WTC11 (cell line): ENCODE results near the gene MAGI3. TPM values are rescaled to one million over a fixed set of nuclear protein-coding genes. Genes with fewer than 3 reads are reported as not detected.
"Not testable (repeated sequence)": the region's sequence is repeated elsewhere in the genome, so short reads cannot be mapped to it uniquely, and the experiment has no call there.

Source experiments
- ATAC-seq: fragments of 200-7000 bp; cut with Tn5 transposase; 2 replicates; pipeline ENCODE4 v1.10.0; 2021; ENCODE audit warnings: mild to moderate bottlenecking, moderate library complexity
- CTCF ChIA-PET: fragments of 300-600 bp; sonication (Branson Sonifier 250); formaldehyde crosslinking; loops from one replicate; lab custom pipeline; 2021; ENCODE audit warnings: antibody characterized with exemption; lab: Charles Lee
- POLR2A ChIA-PET: fragments of 350-600 bp; sonication (Branson Sonifier 250); formaldehyde crosslinking; loops from one replicate; lab custom pipeline; 2021; ENCODE audit warnings: antibody characterized with exemption; lab: Charles Lee
- DNase-seq: peaks from one replicate; pipeline ENCODE4 v3.0.0; 2021; ENCODE audit warnings: low spot score
- H3K27ac Mint-ChIP-seq: 2 replicates; pipeline ENCODE4 v1.8.0; 2021; ENCODE audit warnings: mixed read lengths
- H3K27me3 Mint-ChIP-seq: 2 replicates; pipeline ENCODE4 v1.8.0; 2021; ENCODE audit warnings: low read depth, mild to moderate bottlenecking, moderate library complexity, mixed read lengths
- H3K36me3 Mint-ChIP-seq: 2 replicates; pipeline ENCODE4 v1.8.0; 2021; ENCODE audit warnings: mixed read lengths
- H3K4me1 Mint-ChIP-seq: 2 replicates; pipeline ENCODE4 v1.8.0; 2022; ENCODE audit warnings: mixed read lengths
- H3K4me3 Mint-ChIP-seq: 2 replicates; pipeline ENCODE4 v1.8.0; 2021; ENCODE audit warnings: mild to moderate bottlenecking, moderate library complexity, mixed read lengths
- H3K9me3 Mint-ChIP-seq: 2 replicates; pipeline ENCODE4 v1.8.0; 2021; ENCODE audit warnings: mixed read lengths
- AFF4 ChIP-seq: sonication (generic); formaldehyde crosslinking; IDR thresholded peaks from 2 replicates; pipeline ENCODE4 v1.8.1; 2023; ENCODE audit warnings: mild to moderate bottlenecking, missing genetic modification reagents, borderline replicate concordance
- ATF3 ChIP-seq: sonication (generic); formaldehyde crosslinking; conservative IDR thresholded peaks from 2 replicates; pipeline ENCODE4 v1.8.1; 2022; ENCODE audit warnings: mild to moderate bottlenecking, missing genetic modification reagents
- ATF6 ChIP-seq: sonication (generic); formaldehyde crosslinking; IDR thresholded peaks from 2 replicates; pipeline ENCODE4 v1.8.1; 2023; ENCODE audit warnings: mild to moderate bottlenecking, missing genetic modification reagents
- CBFB ChIP-seq: sonication (generic); formaldehyde crosslinking; IDR thresholded peaks from 2 replicates; pipeline ENCODE4 v1.8.1; 2022; ENCODE audit warnings: mild to moderate bottlenecking, low read depth, missing genetic modification reagents
- CREB1 ChIP-seq: sonication (generic); formaldehyde crosslinking; IDR thresholded peaks from 2 replicates; pipeline ENCODE4 v1.8.0; 2023; ENCODE audit warnings: mild to moderate bottlenecking, missing genetic modification reagents
- CREM ChIP-seq: sonication (generic); formaldehyde crosslinking; IDR thresholded peaks from 2 replicates; pipeline ENCODE4 v1.8.1; 2022; ENCODE audit warnings: mild to moderate bottlenecking, missing genetic modification reagents, moderate library complexity
- E2F1 ChIP-seq: sonication (generic); formaldehyde crosslinking; IDR thresholded peaks from 2 replicates; pipeline ENCODE4 v1.8.0; 2022; ENCODE audit warnings: mild to moderate bottlenecking, missing genetic modification reagents
- KAT7 ChIP-seq: sonication (generic); formaldehyde crosslinking; IDR thresholded peaks from 2 replicates; pipeline ENCODE4 v1.8.1; 2023; ENCODE audit warnings: missing genetic modification reagents, mild to moderate bottlenecking, borderline replicate concordance
- ZBTB43 ChIP-seq: sonication (generic); formaldehyde crosslinking; IDR thresholded peaks from 2 replicates; pipeline ENCODE4 v1.8.1; 2023; ENCODE audit warnings: mild to moderate bottlenecking, missing genetic modification reagents
- ZNF281 ChIP-seq: sonication (generic); formaldehyde crosslinking; IDR thresholded peaks from 2 replicates; pipeline ENCODE4 v1.8.0; 2023; ENCODE audit warnings: mild to moderate bottlenecking, missing genetic modification reagents
- ZNF396 ChIP-seq: fragments of 250-450 bp; sonication (Bioruptor Pico); IDR thresholded peaks from 2 replicates; pipeline ENCODE4 v1.8.0; 2021; ENCODE audit warnings: mild to moderate bottlenecking, moderate library complexity, borderline replicate concordance
- ZNF416 ChIP-seq: fragments of 250-450 bp; sonication (Bioruptor Pico); IDR thresholded peaks from 2 replicates; pipeline ENCODE4 v1.9.0; 2021; ENCODE audit warnings: mild to moderate bottlenecking, inconsistent platforms
- ZNF532 ChIP-seq: fragments of 250-450 bp; sonication (Bioruptor Pico); IDR thresholded peaks from 2 replicates; pipeline ENCODE4 v1.9.0; 2021; ENCODE audit warnings: mild to moderate bottlenecking, borderline replicate concordance
- ZSCAN18 ChIP-seq: fragments of 250-450 bp; sonication (Bioruptor Pico); IDR thresholded peaks from 2 replicates; pipeline ENCODE4 v2.1.2; 2022; ENCODE audit warnings: mild to moderate bottlenecking, moderate library complexity
- total RNA-seq: library from RNA; stranded (reverse); gene quantifications from 3 replicates; pipeline ENCODE4 v1.2.3, GENCODE V29; 2021

MAGI3 gene
- total RNA-seq, 1 experiment from 2014 or later, result 9.7 TPM

- no peak for DNase-seq
- H3K36me3 Mint-ChIP-seq, result no peaks in the 10 kb centered on the region
- H3K4me3 Mint-ChIP-seq, result no peak overlapping the region
- H3K4me1 Mint-ChIP-seq, result peaks cover 27% of the 10 kb centered on the region
- no peak for ATAC-seq
- TF ChIP-seq CBFB, result no peak
- no peak for TF ChIP-seq ZBTB43 (CRISPR knock-in tag)
- no peak for TF ChIP-seq CREB1
- no peak for TF ChIP-seq ZNF532 (CRISPR knock-in tag)
- ChIA-PET POLR2A (interaction anchor here (0.5 to 0.7 kb wide), 2 partner anchors 18 to 1692 kb away, joined by 5 read pairs; no protein-coding TSS in a partner anchor), CTCF (no interaction called here)
- H3K27ac Mint-ChIP-seq, result peak overlapping the region; percentile 52
- H3K27me3 Mint-ChIP-seq, result no peaks in the 10 kb centered on the region
- no peaks in the 10 kb centered on the region for H3K9me3 Mint-ChIP-seq
Measured at GRCh38 chr1:113405573-113405972, 15.3 kb downstream of the MAGI3 start.

GRCh38 chr1:113406149-113406548 lies 15.8 kb downstream of the MAGI3 start:
- POLR2A ChIA-PET, result interaction anchor here (0.5 kb wide), 1 partner anchor 17 kb away, joined by 5 read pairs; no protein-coding TSS in a partner anchor
- H3K4me3 Mint-ChIP-seq, ATAC-seq, H3K27me3 Mint-ChIP-seq, DNase-seq, H3K9me3 Mint-ChIP-seq, H3K36me3 Mint-ChIP-seq, CTCF ChIA-PET, H3K27ac Mint-ChIP-seq: not testable (repeated sequence)
- peaks cover 27% of the 10 kb centered on the region for H3K4me1 Mint-ChIP-seq

- Mint-ChIP-seq H3K4me3 (no peak overlapping the region), H3K9me3 (peaks cover 9% of the 10 kb centered on the region), H3K36me3 (peaks cover 7% of the 10 kb centered on the region), H3K4me1 (peaks cover 16% of the 10 kb centered on the region), H3K27ac (no peak overlapping the region), H3K27me3 (no peaks in the 10 kb centered on the region)
- POLR2A ChIA-PET, result no interaction called here
- CTCF ChIA-PET, result no interaction called here
- ATAC-seq (no peak), DNase-seq (no peak)
- TF ChIP-seq E2F1 (CRISPR knock-in tag) (no peak), CREM (no peak), AFF4 (CRISPR knock-in tag) (no peak), ZSCAN18 (CRISPR knock-in tag) (no peak), ATF6 (CRISPR knock-in tag) (no peak), ATF3 (no peak), ZNF281 (no peak), KAT7 (CRISPR knock-in tag) (no peak), ZNF416 (CRISPR knock-in tag) (no peak), ZNF396 (CRISPR knock-in tag) (no peak)
Measured at GRCh38 chr1:113409363-113409762, 19.0 kb downstream of the MAGI3 start.
